Astrocyte of the spinal cord (primary cell): ENCODE results near the gene ALDH3B2.

ENCODE experiments used
- DNase-seq: peaks from one replicate; pipeline ENCODE4 v3.0.0; 2011; ENCODE audit warnings: low read depth, low spot score
- H3K4me3 ChIP-seq: 2 replicates; pipeline ENCODE4 v1.5.1; 2011; ENCODE audit warnings: low read depth, mild to moderate bottlenecking, low read length, moderate library complexity
- CTCF ChIP-seq: IDR thresholded peaks from 2 replicates; pipeline ENCODE4 v1.5.1; 2012; ENCODE audit warnings: low read depth, mild to moderate bottlenecking, low read length, inconsistent platforms
- in situ Hi-C: cut with HindIII; loops from 2 replicates; pipeline ENCODE4 v1.10.0; 2017; ENCODE audit warnings: low sequenced_read_pairs

Gene ALDH3B2

GRCh38 chr11:67648140-67648795, 26.2 kb downstream of the ALDH3B2 start:
- TF ChIP-seq CTCF, result peak; percentile 10
- in situ Hi-C loops, result no loop called here
- no peak overlapping the region for H3K4me3 ChIP-seq
- DNase-seq, result no peak

DNA sequence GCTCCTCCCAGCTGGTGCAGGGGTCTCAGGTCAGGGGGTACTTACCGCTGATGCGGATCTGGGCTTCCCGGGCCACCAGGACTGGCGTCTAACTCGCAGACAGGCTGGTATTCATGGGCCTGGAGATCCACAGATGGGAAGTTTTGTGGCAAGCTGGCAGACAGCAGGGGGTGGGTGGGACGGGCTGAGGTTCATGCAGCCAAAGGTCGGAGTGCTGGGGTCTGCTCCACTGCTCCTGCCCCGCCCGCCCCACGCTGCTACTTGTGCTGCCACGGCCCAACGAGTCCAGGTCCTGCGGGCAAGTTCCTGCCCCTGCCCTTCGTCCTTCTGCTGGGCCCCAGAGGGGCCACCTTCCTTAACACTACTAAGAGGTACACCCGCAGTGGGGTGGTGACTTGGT, 27.0 kb downstream of the ALDH3B2 start:
- in situ Hi-C loops, result no loop called here
- no peak for DNase-seq
- no peak overlapping the region for H3K4me3 ChIP-seq
- no peak for TF ChIP-seq CTCF

GRCh38 chr11:67646535-67647336, 27.7 kb downstream of the ALDH3B2 start:
- in situ Hi-C loops, result no loop called here
- DNase-seq, result no peak
- no peak for TF ChIP-seq CTCF
- no peak overlapping the region for H3K4me3 ChIP-seq

- no peak overlapping the region for H3K4me3 ChIP-seq
- no peak for TF ChIP-seq CTCF
- in situ Hi-C loops, result no loop called here
- DNase-seq, result no peak
These were observed 28.6 kb downstream of the ALDH3B2 start for GRCh38 chr11:67645521-67646461.

DNA sequence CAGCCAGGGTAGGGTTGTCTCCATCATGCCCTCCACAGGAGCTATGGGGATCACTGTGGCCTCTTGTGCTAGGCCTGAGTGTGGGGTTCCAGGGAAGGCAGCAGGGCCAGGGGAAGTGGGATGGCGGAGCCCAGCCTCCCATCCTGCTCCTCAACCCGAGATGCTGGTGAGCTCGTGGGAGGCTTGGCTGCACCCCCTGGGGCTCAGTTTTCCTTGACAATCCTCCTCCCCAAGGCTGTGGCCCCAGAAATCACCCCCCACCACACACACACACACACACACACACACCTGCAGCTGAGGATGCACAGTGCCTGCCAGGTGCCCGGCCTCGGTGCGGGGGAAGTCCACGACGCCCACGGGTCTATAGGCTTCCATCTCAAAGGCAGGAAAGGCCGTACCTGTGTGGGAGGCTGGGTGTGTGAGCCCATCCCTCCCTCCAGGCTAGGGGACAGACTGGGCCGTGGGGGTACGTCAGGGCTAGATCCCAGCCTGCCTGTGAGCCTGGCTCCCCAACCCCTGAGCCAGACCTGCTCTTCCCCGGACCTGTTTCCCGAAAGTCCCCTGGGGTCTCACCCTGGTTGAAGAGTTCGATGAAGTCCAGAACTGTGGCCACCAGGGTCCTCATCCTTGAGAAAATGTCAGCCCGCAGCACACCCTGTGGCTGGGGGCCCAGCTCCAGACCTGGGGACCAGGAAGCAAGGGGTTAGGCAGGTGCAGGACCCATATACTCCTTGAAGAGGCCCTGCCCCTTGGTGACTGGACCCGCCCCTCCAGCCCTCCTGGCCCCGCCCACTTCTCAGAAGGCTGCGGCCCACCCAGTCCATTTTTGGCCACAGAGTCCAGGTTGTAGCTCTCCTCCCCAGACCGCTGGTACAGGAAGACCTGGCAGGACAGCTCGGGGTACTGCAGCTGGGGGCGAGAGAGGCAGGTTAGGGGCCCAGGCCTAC, 29.7 kb downstream of the ALDH3B2 start:
- no peak for DNase-seq
- in situ Hi-C loops, result no loop called here
- no peak overlapping the region for H3K4me3 ChIP-seq
- no peak for TF ChIP-seq CTCF
